Mesenchymal stem cell (in vitro differentiated cells and primary cell): ENCODE data around the gene CYTH2.

Source experiments
- DNase-seq: peaks from one replicate; pipeline ENCODE4 v3.0.0-alpha.2; 2013
- H2AFZ ChIP-seq: one replicate; pipeline ENCODE4 v1.6.1; 2013; ENCODE audit warnings: low read depth, mild to moderate bottlenecking, control low read depth, inconsistent platforms, low read length, moderate library complexity
- H2AK5ac ChIP-seq: 2 replicates; pipeline ENCODE4 v1.6.1; 2013; ENCODE audit warnings: low read length, moderate library complexity, mild to moderate bottlenecking, inconsistent platforms; ENCODE audit not compliant: severe bottlenecking
- H2BK120ac ChIP-seq: one replicate; pipeline ENCODE4 v1.6.1; 2013; ENCODE audit warnings: low read depth, mild to moderate bottlenecking, inconsistent platforms, low read length, moderate library complexity
- H2BK12ac ChIP-seq, 2 experiments: one replicate each; pipeline ENCODE4 v1.6.1; 2013; ENCODE audit warnings: inconsistent platforms in 2 of 2, low read length in 2 of 2, mild to moderate bottlenecking in 2 of 2, moderate library complexity in 2 of 2, control low read depth in 1 of 2
- H2BK15ac ChIP-seq: one replicate; pipeline ENCODE4 v1.6.1; 2013; ENCODE audit warnings: mild to moderate bottlenecking, low read depth, inconsistent platforms; ENCODE audit not compliant: poor library complexity, severe bottlenecking
- H2BK5ac ChIP-seq: 2 replicates; pipeline ENCODE4 v1.6.1; 2013; ENCODE audit warnings: low read depth, mild to moderate bottlenecking, low read length, control low read depth, inconsistent platforms; ENCODE audit not compliant: poor library complexity, severe bottlenecking
- H3K14ac ChIP-seq, 2 experiments: one replicate each; pipeline ENCODE4 v1.6.1; 2013; ENCODE audit warnings: inconsistent platforms in 2 of 2, low read length in 2 of 2, control low read depth in 1 of 2, mild to moderate bottlenecking in 1 of 2, moderate library complexity in 1 of 2
- H3K18ac ChIP-seq, 2 experiments: one replicate each; pipeline ENCODE4 v1.6.1; 2013; ENCODE audit warnings: inconsistent platforms in 2 of 2, low read length in 2 of 2, control low read depth in 1 of 2, low read depth in 1 of 2, mild to moderate bottlenecking in 1 of 2
- H3K23ac ChIP-seq, 2 experiments: one replicate each; pipeline ENCODE4 v1.6.1; 2013; ENCODE audit warnings: inconsistent platforms in 2 of 2, low read length in 2 of 2, mild to moderate bottlenecking in 2 of 2, moderate library complexity in 2 of 2, control low read depth in 1 of 2
- H3K27ac ChIP-seq: 2 replicates; pipeline ENCODE4 v1.5.1; 2013; ENCODE audit warnings: mild to moderate bottlenecking, moderate library complexity, low read length, control low read depth, inconsistent platforms; ENCODE audit not compliant: poor library complexity, severe bottlenecking
- H3K27me3 ChIP-seq, 2 experiments: 2 replicates each; pipeline versions ENCODE4 v1.6.1 to v1.7.0; 2013; ENCODE audit warnings: low read length in 2 of 2, mild to moderate bottlenecking in 2 of 2, moderate library complexity in 2 of 2, control low read depth in 1 of 2, inconsistent platforms in 1 of 2; ENCODE audit not compliant: control insufficient read depth in 1 of 2, insufficient read depth in 1 of 2
- H3K36me3 ChIP-seq, 2 experiments: 2 replicates each; pipeline versions ENCODE4 v1.6.1 to v1.7.0; 2013; ENCODE audit warnings: low read length in 2 of 2, control low read depth in 1 of 2, inconsistent platforms in 1 of 2, low read depth in 1 of 2, mild to moderate bottlenecking in 1 of 2; ENCODE audit not compliant: insufficient read depth in 2 of 2, control insufficient read depth in 1 of 2
- H3K4ac ChIP-seq, 2 experiments: one replicate each; pipeline ENCODE4 v1.6.1; 2013; ENCODE audit warnings: inconsistent platforms in 2 of 2, low read length in 2 of 2, mild to moderate bottlenecking in 2 of 2, moderate library complexity in 2 of 2, control low read depth in 1 of 2, low read depth in 1 of 2
- H3K4me1 ChIP-seq: 2 replicates; pipeline ENCODE4 v1.6.1; 2013; ENCODE audit warnings: low read depth, low read length, control low read depth; ENCODE audit not compliant: control insufficient read depth, insufficient read depth
- H3K4me2 ChIP-seq: 2 replicates; pipeline ENCODE4 v1.6.1; 2013; ENCODE audit warnings: low read length, mild to moderate bottlenecking, inconsistent platforms; ENCODE audit not compliant: poor library complexity, severe bottlenecking
- H3K4me3 ChIP-seq, 2 experiments: 2 replicates each; pipeline versions ENCODE4 v1.5.1 to v1.7.0; 2013; ENCODE audit warnings: low read length in 2 of 2, mild to moderate bottlenecking in 2 of 2, control low read depth in 1 of 2, low read depth in 1 of 2; ENCODE audit not compliant: insufficient read depth in 1 of 2
- H3K79me1 ChIP-seq: replicated peaks from 2 replicates; pipeline ENCODE4 v1.6.1; 2013; ENCODE audit warnings: mild to moderate bottlenecking, control low read depth, low read length, inconsistent platforms; ENCODE audit not compliant: poor library complexity, severe bottlenecking
- H3K9ac ChIP-seq: 2 replicates; pipeline ENCODE4 v1.7.0; 2013; ENCODE audit warnings: mild to moderate bottlenecking, low read length, moderate library complexity
- H3K9me3 ChIP-seq: 2 replicates; pipeline ENCODE4 v1.7.0; 2013; ENCODE audit warnings: mild to moderate bottlenecking, low read length; ENCODE audit not compliant: control insufficient read depth
- H4K8ac ChIP-seq: one replicate; pipeline ENCODE4 v1.6.1; 2013; ENCODE audit warnings: inconsistent platforms, mild to moderate bottlenecking, low read length, moderate library complexity
- H4K91ac ChIP-seq: one replicate; pipeline ENCODE4 v1.6.1; 2013; ENCODE audit warnings: mild to moderate bottlenecking, low read length, inconsistent platforms
- WGBS: methylation state at CpG from one replicate; pipeline ENCODE4 v1.1.7; 2013; ENCODE audit warnings: mixed read lengths; 5-methylcytosine and 5-hydroxymethylcytosine counted together

The CYTH2 gene

DNA sequence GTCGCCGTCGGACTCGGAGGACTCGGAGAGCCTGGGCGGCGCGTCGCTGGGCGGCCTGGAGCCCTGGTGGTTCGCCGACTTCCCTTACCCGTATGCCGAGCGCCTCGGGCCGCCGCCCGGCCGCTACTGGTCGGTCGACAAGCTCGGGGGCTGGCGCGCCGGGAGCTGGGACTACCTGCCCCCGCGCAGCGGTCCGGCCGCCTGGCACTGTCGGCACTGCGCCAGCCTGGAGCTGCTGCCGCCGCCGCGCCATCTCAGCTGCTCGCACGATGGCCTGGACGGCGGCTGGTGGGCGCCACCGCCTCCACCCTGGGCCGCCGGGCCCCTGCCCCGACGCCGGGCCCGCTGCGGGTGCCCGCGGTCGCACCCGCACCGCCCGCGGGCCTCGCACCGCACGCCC is 25.9 kb upstream of the CYTH2 start:
- Histone ChIP-seq H4K91ac (no peak overlapping the region), H3K27me3 (no peaks in the 10 kb centered on the region), H3K27ac (no peak overlapping the region), H3K4me2 (no peak overlapping the region), H3K9ac (no peak overlapping the region), H3K14ac (no peak overlapping the region), H3K4ac (no peak overlapping the region), H3K36me3 (peaks cover 11 to 17% of the 10 kb centered on the region in 2 experiments), H3K23ac (no peak overlapping the region), H3K4me3 (no peak overlapping the region), H2BK120ac (no peak overlapping the region), H2BK15ac (no peak overlapping the region), H2BK5ac (no peak overlapping the region), H3K9me3 (no peaks in the 10 kb centered on the region), H2AK5ac (no peak overlapping the region), H3K79me1 (peaks cover 20% of the 10 kb centered on the region), H3K4me1 (peaks cover 17% of the 10 kb centered on the region), H2BK12ac (no peak overlapping the region), H2AFZ (no peak overlapping the region), H3K18ac (no peak overlapping the region), H4K8ac (no peak overlapping the region)
- DNase-seq, result no peak
- 97% methylated on average over 55 of the region's 60 CpGs for WGBS

DNA sequence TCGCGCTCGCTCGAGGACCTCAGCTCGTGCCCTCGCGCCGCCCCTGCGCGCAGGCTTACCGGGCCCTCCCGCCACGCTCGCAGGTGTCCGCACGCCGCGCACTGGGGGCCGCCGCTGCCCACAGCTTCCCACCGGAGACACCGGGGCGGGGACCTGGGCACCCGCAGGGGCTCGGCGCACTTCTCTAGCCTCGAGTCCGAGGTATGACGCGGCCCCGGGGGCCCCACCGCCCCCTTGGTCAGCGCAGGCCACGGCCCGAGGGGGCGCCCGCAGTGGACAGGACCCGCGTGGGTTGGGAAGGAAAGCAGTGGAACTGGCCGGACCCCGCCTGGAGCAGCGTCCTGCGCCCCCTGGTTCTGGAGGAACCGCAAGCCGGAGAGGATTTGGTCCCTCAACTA is 25.4 kb upstream of the CYTH2 start:
- Histone ChIP-seq H3K27me3 (no peaks in the 10 kb centered on the region), H2AK5ac (no peak overlapping the region), H3K4me3 (no peak overlapping the region), H3K4me1 (peaks cover 17% of the 10 kb centered on the region), H3K23ac (no peak overlapping the region), H3K4me2 (no peak overlapping the region), H3K9ac (no peak overlapping the region), H3K36me3 (peaks cover 16 to 20% of the 10 kb centered on the region in 2 experiments), H3K14ac (no peak overlapping the region), H2BK120ac (no peak overlapping the region), H2BK12ac (no peak overlapping the region), H4K91ac (no peak overlapping the region), H3K79me1 (peaks cover 24% of the 10 kb centered on the region), H2BK15ac (peak overlapping the region; percentile 57), H2BK5ac (no peak overlapping the region), H3K4ac (no peak overlapping the region), H3K18ac (no peak overlapping the region), H2AFZ (no peak overlapping the region), H3K9me3 (no peaks in the 10 kb centered on the region), H3K27ac (no peak overlapping the region), H4K8ac (no peak overlapping the region)
- 98% methylated on average over 45 of the region's 45 CpGs for WGBS
- DNase-seq, result no peak

DNA sequence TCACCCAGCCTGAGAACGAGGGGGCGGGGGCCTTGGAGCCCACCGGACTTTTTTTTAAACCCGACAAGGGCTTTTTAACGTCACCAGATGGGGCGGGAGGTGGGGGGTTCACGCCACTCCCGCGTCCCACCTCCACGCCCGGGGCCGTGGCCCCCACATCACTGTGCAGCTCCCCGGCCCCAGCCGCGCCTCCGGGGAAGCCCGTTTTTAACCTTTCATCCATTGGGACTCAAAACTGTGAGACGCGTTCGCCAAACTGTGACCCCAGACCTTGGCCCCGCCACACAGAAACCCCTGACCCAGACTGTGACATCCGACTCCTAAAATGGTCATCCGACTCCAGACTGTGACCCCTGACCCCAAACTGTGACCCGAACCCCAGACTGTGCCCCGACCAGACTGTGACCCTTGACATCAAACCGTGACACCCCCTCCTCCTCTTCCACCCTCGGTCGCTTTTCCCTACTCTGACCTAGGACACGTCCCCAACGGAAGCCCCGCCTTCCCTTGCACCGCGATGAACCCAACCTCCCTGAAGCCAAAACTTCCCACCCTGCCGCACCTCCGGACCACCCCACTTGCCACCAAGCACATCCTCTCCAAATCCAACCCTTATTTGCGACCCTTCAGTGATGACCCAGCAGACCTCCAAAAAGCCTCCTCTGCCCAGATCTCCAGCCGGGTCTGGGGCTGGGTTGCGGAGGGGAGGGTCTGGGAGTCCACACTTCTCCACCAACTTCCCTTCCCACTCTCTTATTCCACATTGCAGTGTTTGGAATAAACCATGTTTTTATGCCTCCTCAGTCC is 24.8 kb upstream of the CYTH2 start:
- Histone ChIP-seq H3K14ac (peak overlapping the region in 1 of 2 experiments; percentile 55), H3K23ac (no peak overlapping the region), H3K4me3 (peak overlapping the region in 1 of 2 experiments; percentile 89), H2BK15ac (peak overlapping the region; percentile 57), H3K9me3 (no peaks in the 10 kb centered on the region), H3K27me3 (no peaks in the 10 kb centered on the region), H3K36me3 (peaks cover 21 to 26% of the 10 kb centered on the region in 2 experiments), H3K4me2 (peak overlapping the region; percentile 88), H3K79me1 (peaks cover 28% of the 10 kb centered on the region), H4K8ac (peak overlapping the region; percentile 91), H3K4ac (peak overlapping the region in 1 of 2 experiments; percentile 78), H2BK12ac (no peak overlapping the region), H4K91ac (peak overlapping the region; percentile 65), H3K4me1 (peaks cover 17% of the 10 kb centered on the region), H2BK120ac (no peak overlapping the region), H3K18ac (peak overlapping the region in 1 of 2 experiments; percentile 69), H2BK5ac (no peak overlapping the region), H3K9ac (peak overlapping the region; percentile 95), H2AK5ac (peak overlapping the region; percentile 91), H2AFZ (no peak overlapping the region), H3K27ac (peak overlapping the region; percentile 81)
- no peak for DNase-seq
- 95% methylated on average over 38 of the region's 38 CpGs for WGBS

DNA sequence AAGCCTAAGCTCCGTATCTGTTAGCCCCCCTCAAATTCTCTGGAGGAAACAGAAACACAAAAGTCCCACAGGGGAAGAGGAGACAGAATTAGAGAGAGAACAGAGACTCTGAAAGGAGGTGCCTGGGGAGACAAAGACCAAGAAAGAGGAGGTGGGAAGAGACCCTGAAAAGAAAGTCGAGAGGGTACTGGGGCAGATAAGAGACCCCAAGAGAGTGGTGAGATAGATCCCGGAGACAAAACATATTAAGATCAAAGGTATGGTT is 24.3 kb upstream of the CYTH2 start:
- Histone ChIP-seq H3K9ac (peak overlapping the region; percentile 95), H3K4me1 (peaks cover 17% of the 10 kb centered on the region), H2AFZ (no peak overlapping the region), H3K4ac (peak overlapping the region in 1 of 2 experiments; percentile 44), H4K8ac (no peak overlapping the region), H3K18ac (peak overlapping the region in 1 of 2 experiments; percentile 69), H3K4me3 (peak overlapping the region in 1 of 2 experiments; percentile 89), H3K36me3 (peaks cover 26 to 32% of the 10 kb centered on the region in 2 experiments), H3K23ac (no peak overlapping the region), H4K91ac (peak overlapping the region; percentile 65), H2BK12ac (no peak overlapping the region), H2BK5ac (no peak overlapping the region), H3K27ac (peak overlapping the region; percentile 81), H3K14ac (no peak overlapping the region), H3K27me3 (no peaks in the 10 kb centered on the region), H2BK120ac (no peak overlapping the region), H3K9me3 (no peaks in the 10 kb centered on the region), H2AK5ac (peak overlapping the region; percentile 91), H3K4me2 (peak overlapping the region; percentile 88), H2BK15ac (no peak overlapping the region), H3K79me1 (peaks cover 32% of the 10 kb centered on the region)
- DNase-seq, result peak; percentile 14
- WGBS, result 92% methylated on average over 3 of the region's 3 CpGs
